MM.1S (cell line): ENCODE results near the gene CHI3L1.

Experiments
- DNase-seq: peaks from one replicate; pipeline ENCODE4 v3.0.0-alpha.2; 2015
- H2AFZ ChIP-seq: fragments of 300-600 bp; sonication (generic); 2 replicates; pipeline ENCODE4 v1.6.0; 2016; ENCODE audit warnings: antibody characterized with exemption, low read length
- H3F3A ChIP-seq: fragments of 300-600 bp; sonication (generic); 2 replicates; pipeline ENCODE4 v1.6.1; 2016; ENCODE audit warnings: mild to moderate bottlenecking, antibody characterized with exemption, low read length, moderate library complexity, mixed read lengths; ENCODE audit not compliant: insufficient read depth
- H3K27ac ChIP-seq: fragments of 300-600 bp; sonication (generic); 2 replicates; pipeline ENCODE4 v1.5.1; 2016; ENCODE audit warnings: mild to moderate bottlenecking, low read length
- H3K27me3 ChIP-seq: fragments of 300-600 bp; sonication (generic); replicated peaks from 2 replicates; pipeline ENCODE4 v1.6.0; 2016; ENCODE audit warnings: low read length; ENCODE audit not compliant: insufficient read depth
- H3K36me3 ChIP-seq: fragments of 300-600 bp; sonication (generic); replicated peaks from 2 replicates; pipeline ENCODE4 v1.6.1; 2016; ENCODE audit warnings: mild to moderate bottlenecking, low read length, mixed read lengths; ENCODE audit not compliant: insufficient read depth
- H3K4me1 ChIP-seq: fragments of 300-600 bp; sonication (generic); 2 replicates; pipeline ENCODE4 v1.6.1; 2016; ENCODE audit warnings: low read length, mixed read lengths
- H3K4me2 ChIP-seq: fragments of 300-600 bp; sonication (generic); 2 replicates; pipeline ENCODE4 v1.6.0; 2016; ENCODE audit warnings: low read depth, low read length
- H3K4me3 ChIP-seq: fragments of 300-600 bp; sonication (generic); 2 replicates; pipeline ENCODE4 v1.5.1; 2016; ENCODE audit warnings: low read length, mixed read lengths
- H3K79me2 ChIP-seq: fragments of 300-600 bp; sonication (generic); 2 replicates; pipeline ENCODE4 v1.6.1; 2016; ENCODE audit warnings: mixed run types, low read length, mixed read lengths
- H3K9ac ChIP-seq: fragments of 300-600 bp; sonication (generic); 2 replicates; pipeline ENCODE4 v1.6.1; 2016; ENCODE audit warnings: low read length, mixed read lengths
- H3K9me2 ChIP-seq: fragments of 300-600 bp; sonication (generic); replicated peaks from 2 replicates; pipeline ENCODE4 v1.6.1; 2016; ENCODE audit warnings: mild to moderate bottlenecking, low read length, mixed read lengths; ENCODE audit not compliant: insufficient read depth
- H3K9me3 ChIP-seq: fragments of 300-600 bp; sonication (generic); replicated peaks from 2 replicates; pipeline ENCODE4 v1.6.1; 2016; ENCODE audit warnings: mild to moderate bottlenecking, low read length, mixed read lengths; ENCODE audit not compliant: insufficient read depth
- H4K20me1 ChIP-seq: fragments of 300-600 bp; sonication (generic); 2 replicates; pipeline ENCODE4 v1.6.1; 2016; ENCODE audit warnings: mild to moderate bottlenecking, low read length, moderate library complexity, mixed read lengths; ENCODE audit not compliant: insufficient read depth
- EZH2 ChIP-seq: fragments of 300-600 bp; sonication (generic); optimal IDR thresholded peaks from 2 replicates; pipeline ENCODE3; 2017; ENCODE audit warnings: low read depth, mild to moderate bottlenecking, antibody characterized with exemption, low read length, mixed read lengths
- EZH2phosphoT487 ChIP-seq: fragments of 300-600 bp; sonication (generic); IDR thresholded peaks from 2 replicates; pipeline ENCODE4 v1.6.1; 2018; ENCODE audit warnings: antibody characterized with exemption, low read length
- TF ChIP-seq, protein P1 (sequence below): fragments of 300-600 bp; sonication (generic); IDR thresholded peaks from 2 replicates; pipeline ENCODE4 v1.5.1; 2016; ENCODE audit warnings: antibody characterized with exemption, low read length, mixed read lengths

The CHI3L1 gene

DNA sequence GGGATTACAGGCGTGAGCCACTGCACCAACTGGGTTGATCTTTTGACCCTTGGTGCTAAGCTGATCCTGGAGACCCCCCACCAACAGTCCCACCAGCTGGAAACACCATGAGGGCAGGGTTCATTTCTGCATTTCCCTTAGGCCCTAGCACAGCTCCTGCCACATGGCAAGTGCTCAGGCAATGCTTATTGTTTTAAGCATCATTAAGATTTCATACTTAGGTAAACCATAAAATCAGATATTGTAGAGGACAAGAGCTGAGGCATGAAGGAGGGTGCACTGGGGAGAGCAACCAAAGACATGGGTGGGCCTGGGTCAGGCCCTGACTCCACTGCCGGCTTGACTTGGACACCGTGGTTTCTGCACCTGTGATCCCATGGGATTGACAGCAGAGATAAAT, 25.3 kb upstream of the CHI3L1 start:
- no peaks in the 10 kb centered on the region for H3K36me3 ChIP-seq
- no peak overlapping the region for H3K9ac ChIP-seq

DNA sequence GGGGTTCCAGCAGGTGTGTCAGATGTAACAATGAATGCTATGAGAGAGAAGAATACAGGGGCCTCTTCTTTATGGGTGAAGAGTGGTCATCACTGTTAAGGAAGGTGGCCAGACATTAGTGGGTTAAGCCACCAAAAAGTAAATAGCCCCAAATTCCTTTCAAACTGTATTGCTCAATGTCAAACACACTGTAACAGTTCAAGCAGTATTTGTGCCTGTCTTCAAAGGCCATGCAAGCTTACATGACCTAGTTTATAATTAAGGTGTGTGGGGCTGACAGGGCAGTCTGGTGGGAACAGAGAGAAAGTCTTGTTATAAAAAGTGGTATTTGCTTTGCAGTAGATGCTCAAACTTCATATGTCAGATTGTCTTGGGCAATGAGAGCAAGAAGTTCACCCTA, 24.5 kb upstream of the CHI3L1 start:
- Histone ChIP-seq H3K79me2 (no peaks in the 10 kb centered on the region), H3K9ac (no peak overlapping the region), H3K4me2 (no peak overlapping the region), H3K9me2 (no peaks in the 10 kb centered on the region), H3K27ac (no peak overlapping the region), H4K20me1 (no peaks in the 10 kb centered on the region), H3K4me3 (no peak overlapping the region), H3F3A (no peaks in the 10 kb centered on the region), H3K27me3 (no peaks in the 10 kb centered on the region), H2AFZ (no peak overlapping the region), H3K9me3 (no peaks in the 10 kb centered on the region), H3K4me1 (no peaks in the 10 kb centered on the region), H3K36me3 (no peaks in the 10 kb centered on the region)
- TF ChIP-seq, protein P1, sequence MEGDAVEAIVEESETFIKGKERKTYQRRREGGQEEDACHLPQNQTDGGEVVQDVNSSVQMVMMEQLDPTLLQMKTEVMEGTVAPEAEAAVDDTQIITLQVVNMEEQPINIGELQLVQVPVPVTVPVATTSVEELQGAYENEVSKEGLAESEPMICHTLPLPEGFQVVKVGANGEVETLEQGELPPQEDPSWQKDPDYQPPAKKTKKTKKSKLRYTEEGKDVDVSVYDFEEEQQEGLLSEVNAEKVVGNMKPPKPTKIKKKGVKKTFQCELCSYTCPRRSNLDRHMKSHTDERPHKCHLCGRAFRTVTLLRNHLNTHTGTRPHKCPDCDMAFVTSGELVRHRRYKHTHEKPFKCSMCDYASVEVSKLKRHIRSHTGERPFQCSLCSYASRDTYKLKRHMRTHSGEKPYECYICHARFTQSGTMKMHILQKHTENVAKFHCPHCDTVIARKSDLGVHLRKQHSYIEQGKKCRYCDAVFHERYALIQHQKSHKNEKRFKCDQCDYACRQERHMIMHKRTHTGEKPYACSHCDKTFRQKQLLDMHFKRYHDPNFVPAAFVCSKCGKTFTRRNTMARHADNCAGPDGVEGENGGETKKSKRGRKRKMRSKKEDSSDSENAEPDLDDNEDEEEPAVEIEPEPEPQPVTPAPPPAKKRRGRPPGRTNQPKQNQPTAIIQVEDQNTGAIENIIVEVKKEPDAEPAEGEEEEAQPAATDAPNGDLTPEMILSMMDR: no peak
- TF ChIP-seq EZH2phosphoT487 (no peak), EZH2 (no peak)
- DNase-seq: no peak

More for the DNA sequence above, 25.3 kb upstream of the CHI3L1 start:
- TF ChIP-seq EZH2phosphoT487: no peak
- no peak for TF ChIP-seq EZH2
- H3K4me2 ChIP-seq: no peak overlapping the region
- H3K27ac ChIP-seq: no peak overlapping the region
- no peaks in the 10 kb centered on the region for H3F3A ChIP-seq
- H3K4me1 ChIP-seq: no peaks in the 10 kb centered on the region
- no peak overlapping the region for H2AFZ ChIP-seq
- H3K27me3 ChIP-seq: no peaks in the 10 kb centered on the region
- no peak overlapping the region for H3K4me3 ChIP-seq
- H3K9me2 ChIP-seq: no peaks in the 10 kb centered on the region
- DNase-seq: no peak
- no peaks in the 10 kb centered on the region for H3K79me2 ChIP-seq
- H3K9me3 ChIP-seq: no peaks in the 10 kb centered on the region
- H4K20me1 ChIP-seq: no peaks in the 10 kb centered on the region

DNA sequence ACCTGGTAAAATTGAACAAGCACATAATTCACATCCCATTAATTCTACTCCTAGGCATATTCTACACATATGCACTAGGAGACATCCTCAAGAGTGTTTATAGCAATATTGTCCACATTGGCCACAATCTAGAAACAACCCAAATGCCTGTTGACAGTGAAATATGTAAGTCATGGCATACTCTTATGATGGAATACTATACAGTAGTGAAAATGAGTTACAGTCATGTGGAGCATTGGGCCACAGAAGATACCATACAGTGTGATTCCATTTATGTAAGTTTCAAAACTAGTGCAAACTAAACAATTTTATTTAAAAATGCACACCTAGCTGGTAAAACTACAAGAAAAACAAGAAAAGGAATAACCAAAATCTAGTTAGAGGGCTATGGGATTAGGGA, 23.8 kb upstream of the CHI3L1 start:
- TF ChIP-seq, protein P1: no peak
- TF ChIP-seq EZH2 (no peak), EZH2phosphoT487 (no peak)
- no peak for DNase-seq
- no peak overlapping the region for H3K4me3 ChIP-seq
- H3K9ac ChIP-seq: no peak overlapping the region
- H3K4me1 ChIP-seq: no peaks in the 10 kb centered on the region
- no peak overlapping the region for H2AFZ ChIP-seq
- no peaks in the 10 kb centered on the region for H3K9me2 ChIP-seq
- H3K79me2 ChIP-seq: no peaks in the 10 kb centered on the region
- no peaks in the 10 kb centered on the region for H3F3A ChIP-seq
- no peak overlapping the region for H3K4me2 ChIP-seq
- H3K27ac ChIP-seq: no peak overlapping the region
- H3K27me3 ChIP-seq: no peaks in the 10 kb centered on the region
- H4K20me1 ChIP-seq: no peaks in the 10 kb centered on the region
- H3K36me3 ChIP-seq: no peaks in the 10 kb centered on the region
- no peaks in the 10 kb centered on the region for H3K9me3 ChIP-seq

DNA sequence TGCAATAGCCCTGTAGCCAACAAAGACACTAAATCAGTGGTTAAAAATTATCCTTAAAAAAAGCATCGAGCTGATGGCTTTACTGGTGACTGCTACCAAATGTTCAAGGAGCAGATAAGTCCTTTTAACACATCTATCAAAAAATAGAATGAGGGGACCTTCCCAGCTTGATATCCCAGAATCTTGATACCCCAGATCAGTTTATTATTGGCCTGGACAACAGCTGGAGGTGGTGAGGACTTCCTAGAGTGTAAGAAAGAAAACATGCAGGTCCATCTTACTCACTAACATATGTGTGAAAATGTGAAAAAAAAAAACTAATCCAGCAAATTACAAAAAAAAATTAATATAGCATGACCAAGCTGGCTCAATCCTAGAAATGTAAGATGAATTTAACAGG, 21.7 kb upstream of the CHI3L1 start:
- H3K36me3 ChIP-seq: no peaks in the 10 kb centered on the region
- no peaks in the 10 kb centered on the region for H3K27me3 ChIP-seq
- no peak overlapping the region for H3K27ac ChIP-seq
- no peak overlapping the region for H3K4me3 ChIP-seq
- no peak for TF ChIP-seq EZH2
- TF ChIP-seq EZH2phosphoT487: no peak
- TF ChIP-seq, protein P1: no peak
- no peaks in the 10 kb centered on the region for H3K79me2 ChIP-seq
- DNase-seq: no peak
- H2AFZ ChIP-seq: no peak overlapping the region
- no peak overlapping the region for H3K4me2 ChIP-seq
- H3K4me1 ChIP-seq: no peaks in the 10 kb centered on the region
- H3K9me3 ChIP-seq: no peaks in the 10 kb centered on the region
- no peaks in the 10 kb centered on the region for H4K20me1 ChIP-seq
- H3K9ac ChIP-seq: no peak overlapping the region
- H3F3A ChIP-seq: no peaks in the 10 kb centered on the region
- H3K9me2 ChIP-seq: no peaks in the 10 kb centered on the region
